H1 (cell line): ENCODE data around the gene BRIP1. TPM values are rescaled to one million over a fixed set of nuclear protein-coding genes. Genes with fewer than 3 reads are reported as not detected.

Experiments
- CTCF ChIP-seq, 3 experiments: IDR thresholded peaks; 1 replicate in 2 of 3; 2 replicates in 1 of 3; pipeline versions ENCODE4 v1.5.1 to v1.6.1; 2011; ENCODE audit warnings: low read length in 3 of 3, mild to moderate bottlenecking in 3 of 3, inconsistent platforms in 2 of 3, low read depth in 1 of 3, moderate library complexity in 1 of 3; ENCODE audit not compliant: insufficient read depth in 1 of 3; ENCODE audit errors: control extremely low read depth in 1 of 3
- polyA plus RNA-seq, 7 experiments: library from polyadenylated mRNA; depleted of rRNA in 3 of 7; stranded (reverse) in 5 of 7; unstranded in 2 of 7; fragments of >200 nt in 5 of 7; fragments of 200-250 nt in 2 of 7; gene quantifications; 1 replicate in 5 of 7; 2 replicates in 1 of 7; 4 replicates in 1 of 7; pipeline versions ENCODE4 v1.2.1 to v1.2.3, GENCODE V29; 2011 to 2013; ENCODE audit warnings: missing spikeins in 2 of 7, mixed read lengths in 2 of 7
- total RNA-seq: library from RNA; stranded (reverse); fragmentation: NEBNext Ultra II Directional; extraction: Animal tissue kit (Norgen Biotek cat#: 25700); gene quantifications from 2 replicates; pipeline ENCODE4 v1.2.1, GENCODE V29; 2021

Gene BRIP1
- total and polyA plus RNA-seq, 2 of the 8 experiments (the other 6 are each of a cell fraction or from before 2014, with no cell fraction given): 5.8 to 19.2 TPM

GRCh38 chr17:61832463-61832862 lies 30.9 kb downstream of the BRIP1 start (continued):
- TF ChIP-seq CTCF (IDR thresholded peaks at IDR 0.05; ENCODE audit: control extremely low read depth in 1 of 3, insufficient read depth in 1 of 3, low read depth in 1 of 3, low read length in 3 of 3): no peak
